GM23248 (cell line): Measurements from ENCODE around the gene UBASH3B.

Experiments
- EZH2 ChIP-seq: fragments of 200-600 bp; sonication (generic); IDR thresholded peaks from 2 replicates; pipeline ENCODE4 v1.6.1; 2018; ENCODE audit warnings: antibody characterized with exemption, mild to moderate bottlenecking; ENCODE audit not compliant: insufficient read depth, poor library complexity, severe bottlenecking
- EZH2phosphoT487 ChIP-seq: fragments of 200-600 bp; sonication (generic); IDR thresholded peaks from 2 replicates; pipeline ENCODE4 v1.6.1; 2018; ENCODE audit warnings: antibody characterized with exemption, moderate library complexity, mild to moderate bottlenecking, low read depth; ENCODE audit not compliant: insufficient read depth

GRCh38 chr11:122765487-122766131 lies 110.1 kb downstream of the UBASH3B start:
- TF ChIP-seq EZH2 = no peak
- no peak for TF ChIP-seq EZH2phosphoT487
